Astrocyte (in vitro differentiated cells and primary cell): ENCODE results near the gene DISP1.

Source experiments
- CTCF ChIP-seq: IDR thresholded peaks from 2 replicates; pipeline ENCODE4 v1.5.1; 2011; ENCODE audit warnings: low read depth, mild to moderate bottlenecking, inconsistent platforms, low read length, moderate library complexity; ENCODE audit not compliant: insufficient read depth
- EZH2 ChIP-seq: IDR thresholded peaks from 2 replicates; pipeline ENCODE4 v1.6.1; 2012; ENCODE audit warnings: mild to moderate bottlenecking, low read length, inconsistent platforms; ENCODE audit not compliant: insufficient read depth

DNA sequence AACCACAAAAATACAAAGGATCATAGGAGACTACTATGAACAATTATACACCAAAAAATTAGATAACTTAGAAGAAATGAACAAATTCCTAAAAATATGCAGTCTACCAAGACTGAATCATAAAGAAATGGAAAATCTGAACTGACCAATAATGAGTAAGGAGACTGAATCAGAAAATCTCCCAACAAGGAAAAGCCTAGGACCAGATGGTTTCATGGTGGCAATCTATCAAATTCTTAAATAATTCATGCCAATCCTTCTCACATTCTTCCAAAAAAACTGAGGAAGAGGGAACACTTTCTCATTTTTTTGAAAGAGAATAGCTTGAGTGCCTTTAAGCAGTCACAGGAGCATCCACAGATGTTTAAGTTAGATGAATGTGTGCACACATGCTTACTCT, 31.8 kb upstream of the DISP1 start:
- TF ChIP-seq CTCF, result no peak
- TF ChIP-seq EZH2, result no peak
